HG03045 (cell line): Measurements from ENCODE around the gene HDAC4.

Experiments used
- ATAC-seq: cut with Tn5 transposase; IDR thresholded peaks from one replicate; pipeline ENCODE4 v1.9.1; 2021; ENCODE audit warnings: mild to moderate bottlenecking, moderate library complexity; ENCODE audit not compliant: unreplicated experiment

The HDAC4 gene

GRCh38 chr2:239260546-239261327 lies 140.1 kb downstream of the HDAC4 start:
- ATAC-seq, result no peak

DNA sequence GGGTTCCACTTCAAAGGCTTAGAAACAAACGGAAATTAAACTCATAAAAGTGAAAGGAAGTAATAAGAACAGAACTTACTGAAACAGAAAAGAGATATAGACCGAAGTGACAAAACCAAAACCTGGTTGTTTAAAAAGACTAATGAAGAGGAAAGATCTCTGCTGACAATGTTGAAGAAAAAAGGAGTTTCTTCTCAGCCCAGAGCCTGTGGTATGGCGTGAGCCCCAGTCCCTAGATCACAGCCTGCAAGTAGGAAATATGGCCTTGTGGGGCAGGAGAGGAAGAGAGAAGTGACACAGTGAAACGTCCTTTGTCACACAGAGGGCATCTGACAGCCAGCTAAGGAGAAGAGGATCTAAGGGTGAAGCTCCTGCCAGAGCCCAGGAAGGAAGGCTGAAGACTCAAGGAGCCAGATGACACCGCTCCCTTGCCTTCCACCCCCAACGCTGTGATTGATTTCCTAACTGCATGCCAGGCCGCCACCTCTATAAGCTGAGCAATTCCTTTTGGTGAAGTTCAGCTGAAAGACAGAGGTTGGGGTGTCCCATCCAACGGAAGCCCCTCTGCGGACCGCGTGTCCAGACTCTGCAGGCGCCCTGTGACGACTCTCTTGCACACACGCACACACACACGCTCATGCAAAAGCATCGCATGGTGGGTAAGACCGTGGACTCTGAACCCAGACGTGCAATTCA lies 141.1 kb downstream of the HDAC4 start:
- no peak for ATAC-seq

DNA sequence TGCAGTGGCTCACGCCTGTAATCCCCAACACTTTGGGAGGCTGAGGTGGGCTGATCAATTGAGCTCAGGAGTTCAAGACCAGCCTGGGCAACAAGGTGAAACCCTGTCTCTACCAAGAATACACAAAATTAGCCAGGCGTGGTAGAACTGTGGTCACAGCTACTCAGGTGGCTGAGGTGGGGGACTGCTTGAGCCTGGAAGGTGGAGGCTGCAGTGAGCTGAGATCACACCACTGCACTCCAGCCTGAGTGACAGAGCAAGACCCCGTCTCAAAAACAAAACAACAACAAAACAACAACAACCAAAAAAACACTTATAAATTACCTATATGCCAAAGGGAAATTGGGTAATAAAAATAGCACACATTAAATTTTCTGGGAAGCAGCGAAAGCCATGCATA lies 141.6 kb downstream of the HDAC4 start:
- no peak for ATAC-seq

DNA sequence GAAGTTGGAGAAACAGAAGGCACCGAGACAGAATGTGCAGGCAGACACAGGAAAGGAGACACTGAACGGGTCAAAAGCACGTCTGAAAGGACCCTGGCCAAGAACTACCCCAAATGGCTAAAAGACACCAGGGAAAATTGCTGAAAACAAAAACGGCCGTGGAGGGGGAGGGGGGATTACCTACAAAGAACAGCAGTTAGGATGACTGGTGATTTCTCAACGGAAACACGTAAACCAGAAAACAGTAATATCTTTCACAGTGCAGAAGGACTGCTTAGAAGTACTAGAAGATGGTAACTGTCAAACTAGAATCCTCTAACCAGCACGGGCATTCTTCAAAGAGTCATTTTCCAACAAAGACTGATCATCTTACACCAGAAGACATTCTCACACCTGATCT lies 142.6 kb downstream of the HDAC4 start:
- no peak for ATAC-seq

DNA sequence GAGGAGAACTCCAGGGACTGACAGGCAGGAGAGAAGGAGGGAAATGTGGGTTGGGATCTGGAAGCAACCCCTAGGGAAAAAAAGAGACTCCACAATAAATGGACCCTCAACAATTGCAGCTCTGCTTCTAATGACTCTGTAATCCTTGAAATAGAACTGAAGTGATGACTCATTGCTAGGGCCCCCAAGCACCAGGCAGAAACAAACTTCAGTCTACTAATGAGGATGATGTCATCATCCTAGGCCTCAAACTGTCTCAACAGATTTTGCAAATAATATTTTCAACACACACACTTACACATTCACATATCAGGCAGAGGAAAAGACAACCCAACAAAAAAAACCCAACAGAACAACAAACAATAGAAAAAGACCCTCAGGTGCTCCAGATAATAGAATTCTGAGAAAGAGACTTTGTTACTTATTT lies 143.3 kb downstream of the HDAC4 start:
- no peak for ATAC-seq

DNA sequence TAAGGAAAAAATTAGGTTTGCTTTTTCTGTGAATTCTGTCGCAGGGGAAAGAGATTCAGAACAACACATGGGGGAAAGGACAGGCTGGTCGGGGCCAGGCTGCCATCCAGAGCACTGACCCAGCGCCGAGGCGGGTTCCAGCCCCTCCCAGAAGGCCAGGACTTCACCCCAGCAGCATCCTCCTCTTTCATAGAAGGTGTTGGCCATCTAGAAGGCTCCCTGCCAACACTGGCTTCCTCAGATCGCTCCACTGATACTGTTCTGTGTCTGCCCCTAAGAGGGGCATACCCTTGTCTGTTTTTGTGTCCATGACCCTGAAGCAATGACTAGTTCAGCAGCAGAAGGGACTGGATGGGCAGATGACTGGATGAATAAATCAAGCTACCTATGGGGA lies 144.5 kb downstream of the HDAC4 start:
- ATAC-seq, result no peak

DNA sequence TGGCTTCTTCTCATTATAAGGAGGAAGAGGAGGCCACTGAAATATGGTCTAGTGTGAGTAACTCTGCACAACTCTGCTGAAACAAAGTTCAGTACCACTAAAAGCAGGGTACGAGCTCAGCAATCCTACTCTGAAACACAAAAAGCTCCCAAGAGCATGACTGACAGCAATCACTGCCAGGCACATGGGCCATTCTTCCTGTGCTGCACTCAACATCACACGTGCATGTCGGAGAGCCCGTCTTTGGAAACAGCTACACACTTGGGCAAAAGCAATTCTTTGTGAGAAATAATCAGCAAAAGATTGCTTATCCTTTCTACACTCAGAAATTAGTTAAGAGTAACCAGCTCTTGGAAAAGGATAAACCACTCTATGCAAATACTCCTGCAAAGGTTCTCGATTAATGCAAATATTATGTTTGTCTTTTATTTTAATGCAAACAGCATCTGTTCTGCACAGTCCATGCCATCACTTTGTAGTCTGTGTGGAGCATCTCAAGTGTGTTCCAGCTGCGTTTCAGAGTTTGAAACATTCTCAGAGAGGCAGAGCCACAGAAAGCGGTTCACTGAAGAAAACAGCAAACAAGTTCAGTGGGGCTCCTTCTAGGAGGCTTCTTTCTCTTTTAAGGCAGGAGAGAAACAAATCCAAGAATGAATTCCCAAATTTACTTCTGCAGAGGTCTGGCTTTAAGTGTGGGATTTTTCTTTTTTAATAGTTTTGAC lies 145.0 kb downstream of the HDAC4 start:
- no peak for ATAC-seq

- no peak for ATAC-seq
These were observed 145.6 kb downstream of the HDAC4 start for GRCh38 chr2:239255218-239255617.

DNA sequence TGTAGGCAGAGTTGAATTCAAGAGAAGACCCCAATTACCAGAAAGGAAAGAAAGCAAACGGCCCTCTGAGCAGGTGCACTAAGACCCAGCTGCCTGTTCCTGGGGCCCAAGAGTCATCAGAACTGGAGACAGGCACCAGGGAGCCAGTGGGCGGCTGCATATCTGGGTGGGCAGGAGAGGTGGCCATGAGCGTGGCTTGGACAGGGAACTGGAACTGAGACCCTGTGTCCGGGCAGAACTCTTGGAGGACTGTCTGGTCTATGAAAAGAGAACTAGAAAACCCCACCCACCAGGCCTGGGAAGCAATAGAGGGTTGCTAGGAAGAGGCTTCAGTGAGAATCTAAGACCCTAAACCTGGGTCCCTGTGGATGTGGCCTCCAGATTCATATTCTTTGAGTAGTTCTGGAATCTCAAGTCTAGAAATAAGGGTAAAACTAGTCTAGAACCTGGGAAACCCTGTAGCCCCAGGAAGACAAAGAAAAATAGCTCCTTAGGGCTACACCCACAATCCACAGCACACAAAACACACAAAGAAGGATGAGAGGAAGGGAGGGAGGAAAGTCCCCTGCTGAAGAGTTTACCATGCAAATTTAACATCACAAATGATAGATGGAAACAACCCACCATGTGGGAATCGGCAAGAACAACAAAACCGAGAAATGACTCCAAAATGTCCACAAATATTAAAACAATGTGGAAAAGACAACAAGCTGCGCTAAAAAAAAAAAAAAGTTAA lies 147.0 kb downstream of the HDAC4 start:
- ATAC-seq, result no peak

- no peak for ATAC-seq
These were observed 147.6 kb downstream of the HDAC4 start for GRCh38 chr2:239253264-239253663.

DNA sequence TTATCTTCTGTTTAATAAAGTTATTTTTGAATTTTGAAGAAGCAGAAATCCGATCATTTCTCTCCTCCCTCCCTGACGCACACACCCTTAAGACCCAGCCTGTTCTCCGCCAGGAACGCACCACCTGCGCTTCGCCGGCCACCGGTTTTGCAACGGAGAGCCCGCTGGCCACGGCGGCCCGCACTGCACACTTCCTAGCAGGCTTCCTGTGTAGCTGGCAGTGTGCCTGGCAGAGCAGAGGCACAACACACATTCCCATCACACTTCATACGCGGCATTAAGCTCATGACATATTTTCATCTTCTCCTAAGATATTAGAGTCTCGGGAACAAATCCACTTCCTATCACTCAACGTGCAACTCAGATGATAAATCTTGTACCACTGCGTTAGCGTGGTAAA lies 148.0 kb downstream of the HDAC4 start:
- no peak for ATAC-seq

DNA sequence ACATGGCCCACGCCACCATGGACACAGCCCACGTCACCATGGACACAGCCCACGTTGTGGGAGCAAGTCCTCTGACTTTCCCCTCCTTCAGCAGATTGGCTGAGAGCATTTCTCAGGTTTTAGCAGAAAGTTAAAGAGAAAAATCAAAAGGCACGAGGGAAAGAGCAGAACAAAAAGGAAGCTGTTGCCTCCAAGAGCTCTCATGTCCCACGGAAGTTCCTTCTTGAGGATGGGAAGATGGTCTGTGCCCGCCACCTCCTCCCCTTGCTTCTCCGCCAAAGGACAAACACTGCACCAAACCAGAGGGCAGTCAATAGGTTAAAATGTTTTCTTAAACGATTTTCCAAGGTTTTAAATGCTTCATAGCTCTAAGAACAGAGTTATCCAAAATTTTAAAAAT lies 148.4 kb downstream of the HDAC4 start:
- no peak for ATAC-seq

DNA sequence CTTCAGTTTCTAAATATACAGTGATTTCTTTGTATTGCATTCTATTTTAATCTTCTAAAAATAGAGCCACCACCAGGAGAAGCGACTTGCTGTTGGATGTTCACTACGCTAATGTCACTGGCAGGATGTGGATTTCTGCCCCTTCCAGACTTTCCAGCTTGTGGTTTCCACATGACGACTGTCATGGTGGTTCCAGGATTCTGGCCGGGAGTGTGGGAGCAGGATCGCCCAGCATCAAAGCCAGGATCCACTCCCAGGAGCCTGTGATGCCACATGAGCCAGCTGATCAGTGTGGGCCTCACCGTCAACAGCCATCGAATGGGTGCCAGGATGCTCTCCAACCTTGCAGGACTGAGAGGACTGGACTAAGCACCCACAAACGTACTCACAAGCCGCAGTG lies 148.8 kb downstream of the HDAC4 start:
- no peak for ATAC-seq

DNA sequence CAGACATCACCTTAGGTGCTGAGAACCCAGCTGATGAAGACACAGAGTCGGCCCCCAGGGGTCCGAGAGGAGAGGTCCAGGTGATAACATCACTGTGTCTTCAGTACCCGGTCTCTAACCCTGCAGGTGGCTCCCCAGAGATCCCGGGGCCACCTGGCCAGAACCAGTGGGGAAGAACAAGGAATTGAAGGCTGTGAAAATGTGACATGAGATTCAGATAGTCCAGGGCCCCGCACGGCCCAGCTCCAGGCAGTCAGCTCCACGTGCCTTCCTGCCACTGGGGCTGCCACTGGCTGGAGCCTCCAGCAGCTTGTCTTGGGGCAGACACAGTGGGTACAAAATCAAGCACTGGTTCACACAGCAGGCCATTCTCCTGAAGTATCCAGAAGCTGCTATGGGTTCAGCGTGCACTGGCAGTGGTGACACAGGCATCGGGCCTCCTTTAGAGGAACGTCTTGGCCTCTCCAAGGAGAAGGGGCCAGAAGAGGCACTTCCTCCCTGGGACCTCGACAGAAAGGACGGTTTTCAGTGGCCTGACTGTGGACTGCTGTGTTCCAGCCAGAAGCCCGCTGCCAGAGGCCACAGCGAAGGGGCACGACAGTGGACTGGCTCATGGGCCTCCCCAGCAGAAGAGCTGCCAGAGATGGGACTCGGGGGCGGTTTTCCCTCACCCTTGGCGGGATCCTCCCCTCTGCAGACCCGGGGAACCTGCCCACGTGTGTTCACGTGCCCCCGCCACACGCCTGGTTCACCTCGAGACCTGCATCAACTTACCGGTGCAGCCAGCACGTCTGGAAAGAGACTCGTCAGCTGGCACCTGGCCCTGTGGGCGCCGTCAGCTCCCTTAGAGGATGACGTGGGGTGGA lies 150.4 kb downstream of the HDAC4 start:
- ATAC-seq, result no peak

- ATAC-seq, result no peak
These were observed 151.0 kb downstream of the HDAC4 start for GRCh38 chr2:239249776-239250175.

DNA sequence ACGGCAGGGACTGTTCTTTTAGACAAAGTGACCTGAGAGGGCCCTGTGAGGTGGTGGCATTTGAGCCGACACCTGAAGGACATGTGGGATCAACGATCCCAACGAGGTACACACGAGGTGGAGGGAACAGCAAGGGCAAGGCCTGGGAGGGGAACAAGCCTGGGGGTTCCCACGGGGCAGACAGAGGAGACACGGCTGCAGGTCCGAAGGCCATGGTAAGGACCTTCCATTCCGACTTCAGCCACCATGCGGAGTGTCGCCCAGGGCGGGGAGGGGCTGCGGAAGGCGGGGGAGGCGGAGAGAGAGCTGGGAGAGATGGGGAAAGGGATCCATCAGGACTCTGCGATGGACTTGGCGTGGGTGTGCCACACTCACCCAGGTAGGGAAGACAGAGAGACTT lies 151.8 kb downstream of the HDAC4 start:
- ATAC-seq, result no peak

GRCh38 chr2:239247401-239248245 lies 153.2 kb downstream of the HDAC4 start:
- ATAC-seq, result no peak

DNA sequence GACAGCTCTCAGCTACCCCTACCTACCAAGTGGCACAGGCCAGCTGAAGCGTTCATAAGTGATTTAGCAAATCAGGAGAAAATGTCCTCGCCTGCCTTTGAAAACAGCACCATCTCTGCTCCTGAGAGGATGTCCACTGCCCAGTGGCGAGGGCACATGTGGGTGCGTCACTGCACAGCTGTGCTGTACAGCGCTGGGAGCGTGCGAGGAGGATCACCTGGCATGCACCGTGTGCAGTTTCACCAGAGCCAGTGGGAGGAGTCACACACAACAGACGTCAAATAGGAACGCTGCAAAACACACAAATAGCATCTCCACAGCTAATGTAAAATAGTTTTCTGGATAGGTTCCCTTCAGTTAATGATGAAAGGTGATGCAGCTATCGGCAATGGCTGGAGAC lies 154.1 kb downstream of the HDAC4 start:
- ATAC-seq, result no peak
